Measurements from ENCODE around the gene SIAH2. TPM values are rescaled to one million over a fixed set of nuclear protein-coding genes. Genes with fewer than 3 reads are reported as not detected.

SIAH2 gene
- total and polyA plus RNA-seq, 7 donors, result 8.8 to 15.2 (median 12.8) TPM

GRCh38 chr3:150729682-150730360 lies 33.1 kb downstream of the SIAH2 start:
- H3K27ac ChIP-seq, result no peak overlapping the region
- intact Hi-C loops (cut with DNase I), result loop anchor here in 1 of 2 donors (10.0 kb wide), 1 partner anchor 545 kb away; the partner anchor contains the start of gene P2RY14
- no peaks in the 10 kb centered on the region for H3K9me3 ChIP-seq
- no peak for DNase-seq
- 90 to 93% (median 93%) methylated on average over 9 of the region's 9 CpGs for WGBS, 3 donors
- H3K36me3 ChIP-seq (ENCODE audit: insufficient read depth in 1 of 2, low read depth in 1 of 2), result no peaks in the 10 kb centered on the region
- H3K4me1 ChIP-seq, result no peaks in the 10 kb centered on the region
- H3K27me3 ChIP-seq (ENCODE audit: insufficient read depth in 3 of 3, low read length in 2 of 3), result no peaks in the 10 kb centered on the region
- ATAC-seq, result no peak
- TF ChIP-seq, protein P1, sequence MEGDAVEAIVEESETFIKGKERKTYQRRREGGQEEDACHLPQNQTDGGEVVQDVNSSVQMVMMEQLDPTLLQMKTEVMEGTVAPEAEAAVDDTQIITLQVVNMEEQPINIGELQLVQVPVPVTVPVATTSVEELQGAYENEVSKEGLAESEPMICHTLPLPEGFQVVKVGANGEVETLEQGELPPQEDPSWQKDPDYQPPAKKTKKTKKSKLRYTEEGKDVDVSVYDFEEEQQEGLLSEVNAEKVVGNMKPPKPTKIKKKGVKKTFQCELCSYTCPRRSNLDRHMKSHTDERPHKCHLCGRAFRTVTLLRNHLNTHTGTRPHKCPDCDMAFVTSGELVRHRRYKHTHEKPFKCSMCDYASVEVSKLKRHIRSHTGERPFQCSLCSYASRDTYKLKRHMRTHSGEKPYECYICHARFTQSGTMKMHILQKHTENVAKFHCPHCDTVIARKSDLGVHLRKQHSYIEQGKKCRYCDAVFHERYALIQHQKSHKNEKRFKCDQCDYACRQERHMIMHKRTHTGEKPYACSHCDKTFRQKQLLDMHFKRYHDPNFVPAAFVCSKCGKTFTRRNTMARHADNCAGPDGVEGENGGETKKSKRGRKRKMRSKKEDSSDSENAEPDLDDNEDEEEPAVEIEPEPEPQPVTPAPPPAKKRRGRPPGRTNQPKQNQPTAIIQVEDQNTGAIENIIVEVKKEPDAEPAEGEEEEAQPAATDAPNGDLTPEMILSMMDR (IDR thresholded peaks at IDR 0.05), result no peak
- H3K4me3 ChIP-seq, result no peak overlapping the region

DNA sequence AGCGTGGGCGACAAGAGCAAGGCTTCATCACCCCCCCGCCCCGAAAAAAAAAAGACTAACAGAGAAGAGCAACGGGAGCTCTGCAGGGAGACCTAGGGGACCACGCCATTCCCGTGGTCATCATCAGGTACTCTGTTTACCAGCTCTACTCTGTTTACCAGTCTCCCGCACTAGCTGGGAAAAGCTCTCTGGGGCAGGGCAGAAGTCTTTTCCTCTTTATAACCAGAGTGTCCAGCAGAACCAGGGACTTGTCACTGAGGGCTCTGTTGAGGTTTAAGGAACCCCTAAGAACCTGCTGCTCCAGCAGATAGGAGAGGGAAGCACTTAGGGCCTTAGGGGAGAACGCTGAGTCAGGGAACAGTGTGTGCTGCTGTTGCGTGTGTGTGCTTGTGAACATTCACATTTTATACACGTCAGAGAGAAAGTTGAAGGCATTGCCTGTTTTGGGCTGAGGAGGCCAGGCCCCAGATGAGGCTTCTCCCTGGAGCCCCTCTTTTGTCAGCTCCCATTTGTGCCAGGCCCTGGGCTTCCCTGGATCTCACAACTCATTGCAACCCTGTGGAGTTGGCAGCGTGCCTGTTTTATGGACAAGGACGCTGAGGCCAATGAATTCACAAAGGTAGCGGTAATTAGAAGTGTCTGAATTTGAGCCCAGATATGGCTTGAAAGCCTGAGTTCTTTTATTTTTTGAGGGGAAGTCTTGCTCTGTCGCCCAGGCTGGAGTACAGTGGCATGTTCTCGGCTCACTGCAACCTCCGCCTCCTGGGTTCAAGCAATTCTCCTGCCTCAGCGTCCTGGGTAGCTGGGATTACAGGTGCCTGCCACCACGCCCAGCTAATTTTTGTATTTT lies 35.1 kb downstream of the SIAH2 start:
- TF ChIP-seq, protein P1 (IDR thresholded peaks at IDR 0.05), result no peak
- Histone ChIP-seq H3K9me3 (no peaks in the 10 kb centered on the region), H3K4me3 (no peak overlapping the region), H3K4me1 (no peaks in the 10 kb centered on the region), H3K36me3 (ENCODE audit: insufficient read depth in 1 of 2, low read depth in 1 of 2) (no peaks in the 10 kb centered on the region), H3K27ac (no peak overlapping the region), H3K27me3 (ENCODE audit: insufficient read depth in 3 of 3, low read length in 2 of 3) (no peaks in the 10 kb centered on the region)
- intact Hi-C loops (cut with DNase I), result loop anchor here in 1 of 2 donors (10.0 kb wide), 1 partner anchor 547 kb away; the partner anchor contains the start of gene P2RY14
- ATAC-seq (peak in 1 of 4 donors; percentile 32), DNase-seq (no peak)
- WGBS, 3 donors, result 86 to 90% (median 86%) methylated on average over 19 of the region's 19 CpGs

GRCh38 chr3:150725548-150725947 lies 37.4 kb downstream of the SIAH2 start:
- WGBS, 3 donors, result 88 to 92% (median 92%) methylated on average over 7 of the region's 7 CpGs
- ATAC-seq (no peak), DNase-seq (no peak)
- no peak overlapping the region for H3K27ac ChIP-seq
- H3K4me3 ChIP-seq, result no peak overlapping the region
- no peaks in the 10 kb centered on the region for H3K27me3 ChIP-seq (ENCODE audit: insufficient read depth in 3 of 3, low read length in 2 of 3)
- no peaks in the 10 kb centered on the region for H3K4me1 ChIP-seq
- no peaks in the 10 kb centered on the region for H3K36me3 ChIP-seq (ENCODE audit: insufficient read depth in 1 of 2, low read depth in 1 of 2)
- intact Hi-C loops (cut with DNase I), result loop anchor here in 1 of 2 donors (10.0 kb wide), 1 partner anchor 549 kb away; the partner anchor contains the start of gene P2RY14
- H3K9me3 ChIP-seq, result no peaks in the 10 kb centered on the region
- TF ChIP-seq, protein P1 (IDR thresholded peaks at IDR 0.05), result no peak

DNA sequence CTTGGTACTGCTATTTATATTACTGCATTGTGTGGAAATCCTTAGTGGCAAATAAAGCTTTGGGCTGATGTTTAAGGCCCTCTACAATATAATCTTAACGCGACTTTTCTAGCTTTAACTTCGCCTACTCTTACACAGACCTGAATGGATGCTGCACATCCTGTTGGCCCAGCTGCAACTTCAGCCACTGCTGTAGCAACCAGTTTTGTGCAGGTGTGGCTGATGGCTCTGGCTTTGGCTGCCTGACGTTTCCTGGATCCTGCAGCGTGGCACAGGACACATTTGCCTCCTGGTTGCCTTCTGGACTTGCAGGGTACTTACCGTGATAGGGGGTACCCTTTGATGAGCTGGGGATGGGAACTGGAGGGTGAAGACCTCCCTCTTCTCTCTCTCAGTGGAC lies 39.0 kb downstream of the SIAH2 start:
- Histone ChIP-seq H3K9me3 (no peaks in the 10 kb centered on the region), H3K4me1 (no peaks in the 10 kb centered on the region), H3K27ac (no peak overlapping the region), H3K27me3 (ENCODE audit: insufficient read depth in 3 of 3, low read length in 2 of 3) (no peaks in the 10 kb centered on the region), H3K4me3 (no peak overlapping the region), H3K36me3 (ENCODE audit: insufficient read depth in 1 of 2, low read depth in 1 of 2) (no peaks in the 10 kb centered on the region)
- 70 to 84% (median 73%) methylated on average over 6 of the region's 6 CpGs for WGBS, 3 donors
- intact Hi-C loops (cut with DNase I), result loop anchor here in 1 of 2 donors (10.0 kb wide), 1 partner anchor 551 kb away; the partner anchor contains the start of gene P2RY14
- no peak for ATAC-seq
- TF ChIP-seq, protein P1 (IDR thresholded peaks at IDR 0.05), result no peak
- no peak for DNase-seq

All from psoas muscle (tissue), 8 donors.